IPS-15b (cell line): ENCODE data around the gene STRA8.
"Not testable (repeated sequence)": the region's sequence is repeated elsewhere in the genome, so short reads cannot be mapped to it uniquely, and the experiment has no call there.

Source experiments
- H3K27me3 ChIP-seq: one replicate; pipeline ENCODE4 v1.6.1; 2013; ENCODE audit warnings: low read length; ENCODE audit not compliant: control insufficient read depth, insufficient read depth
- H3K36me3 ChIP-seq: one replicate; pipeline ENCODE4 v1.6.1; 2013; ENCODE audit warnings: low read length; ENCODE audit not compliant: control insufficient read depth, insufficient read depth
- H3K4me1 ChIP-seq: one replicate; pipeline ENCODE4 v1.6.1; 2013; ENCODE audit warnings: mild to moderate bottlenecking, low read length; ENCODE audit not compliant: control insufficient read depth, insufficient read depth
- H3K4me3 ChIP-seq: one replicate; pipeline ENCODE4 v1.5.1; 2013; ENCODE audit warnings: low read depth, low read length
- H3K9ac ChIP-seq: one replicate; pipeline ENCODE4 v1.6.1; 2013; ENCODE audit warnings: low read depth, mild to moderate bottlenecking, low read length
- H3K9me3 ChIP-seq: one replicate; pipeline ENCODE4 v1.6.1; 2013; ENCODE audit warnings: mild to moderate bottlenecking, low read length; ENCODE audit not compliant: control insufficient read depth, insufficient read depth

STRA8 gene

DNA sequence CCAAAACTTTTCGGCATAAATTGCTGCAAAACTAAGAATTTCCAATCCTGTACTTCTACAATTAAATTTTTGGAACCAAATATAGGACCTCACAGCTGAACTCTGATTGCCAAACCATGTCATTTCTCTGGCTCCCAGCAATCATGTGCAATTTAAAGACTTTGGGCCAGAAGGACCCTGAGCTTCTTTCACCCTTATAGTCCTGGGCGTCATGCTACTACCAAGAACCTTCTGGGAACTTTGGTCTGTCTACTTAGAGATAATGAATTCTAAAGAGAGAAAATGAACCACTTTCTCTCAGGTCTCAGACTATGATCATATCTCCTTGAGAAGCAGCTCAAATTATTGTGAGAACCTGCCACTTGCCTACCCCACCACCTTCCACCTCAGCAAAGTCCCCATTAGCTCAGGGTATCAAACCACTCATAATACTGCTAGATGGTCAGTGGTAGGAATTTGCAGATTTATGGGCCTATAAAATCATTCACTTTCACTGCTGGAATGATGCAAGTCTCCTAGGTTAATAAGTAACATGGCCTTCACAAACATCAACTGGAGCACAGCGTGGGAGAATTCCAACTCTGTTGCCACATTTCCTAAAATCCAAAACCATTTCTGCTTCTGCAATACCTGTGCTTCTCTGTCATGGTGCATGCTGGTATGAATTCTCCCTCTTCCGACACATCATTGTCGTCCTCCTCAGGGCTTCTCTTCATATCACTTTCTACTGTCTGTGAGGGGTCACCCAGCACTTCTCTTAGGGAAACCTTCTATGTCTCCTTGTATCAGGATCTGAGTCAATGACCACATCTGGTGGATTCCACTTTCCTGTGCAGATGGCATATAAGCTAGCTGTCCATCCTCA is 15.8 kb upstream of the STRA8 start:
- Histone ChIP-seq H3K36me3 (no peaks in the 10 kb centered on the region), H3K4me1 (no peaks in the 10 kb centered on the region), H3K9me3 (no peaks in the 10 kb centered on the region), H3K9ac (no peak overlapping the region), H3K4me3 (no peak overlapping the region), H3K27me3 (no peaks in the 10 kb centered on the region)

DNA sequence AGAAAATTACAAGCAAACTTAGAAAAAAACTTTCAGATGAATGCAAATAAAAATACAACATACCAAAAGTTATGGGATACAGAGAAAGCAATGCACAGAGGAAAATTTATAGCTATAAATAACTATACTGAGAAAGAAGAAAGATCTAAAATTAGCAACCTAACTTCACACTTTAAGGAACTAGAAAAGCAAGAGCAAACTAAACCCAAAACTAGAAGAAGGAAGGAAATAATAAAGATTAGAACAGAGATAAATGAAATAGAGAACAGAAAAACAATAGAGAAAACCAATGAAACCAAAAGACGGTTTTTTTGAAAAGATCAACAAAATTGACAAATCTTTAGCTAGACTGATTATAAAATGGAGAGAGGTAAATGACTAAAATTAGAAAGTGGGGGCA is 9.6 kb upstream of the STRA8 start:
- Histone ChIP-seq H3K9ac (no peak overlapping the region), H3K36me3 (no peaks in the 10 kb centered on the region), H3K27me3 (no peaks in the 10 kb centered on the region), H3K4me3 (no peak overlapping the region), H3K9me3 (no peaks in the 10 kb centered on the region), H3K4me1 (no peaks in the 10 kb centered on the region)

DNA sequence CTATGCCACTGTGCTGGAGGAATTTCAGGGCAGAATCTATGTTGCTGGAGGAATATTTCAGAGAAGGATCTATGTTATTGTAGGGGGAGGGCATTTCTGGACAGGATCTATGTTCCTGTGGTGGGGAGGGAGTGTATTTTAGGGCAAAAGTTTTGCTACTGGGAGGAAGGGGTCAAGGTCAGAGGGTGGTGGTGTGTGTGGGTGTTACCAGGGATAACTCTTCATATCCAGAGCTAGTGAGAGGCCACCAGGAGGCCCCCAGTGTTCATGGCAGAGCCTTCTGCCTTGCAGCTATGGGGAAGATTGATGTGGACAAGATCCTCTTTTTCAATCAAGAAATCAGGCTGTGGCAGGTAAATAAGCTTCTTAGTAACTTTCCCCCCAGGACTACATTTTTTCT is 2.0 kb upstream of the STRA8 start:
- Histone ChIP-seq H3K9me3 (no peaks in the 10 kb centered on the region), H3K9ac (no peak overlapping the region), H3K36me3 (no peaks in the 10 kb centered on the region), H3K27me3 (no peaks in the 10 kb centered on the region), H3K4me1 (no peaks in the 10 kb centered on the region), H3K4me3 (no peak overlapping the region)

DNA sequence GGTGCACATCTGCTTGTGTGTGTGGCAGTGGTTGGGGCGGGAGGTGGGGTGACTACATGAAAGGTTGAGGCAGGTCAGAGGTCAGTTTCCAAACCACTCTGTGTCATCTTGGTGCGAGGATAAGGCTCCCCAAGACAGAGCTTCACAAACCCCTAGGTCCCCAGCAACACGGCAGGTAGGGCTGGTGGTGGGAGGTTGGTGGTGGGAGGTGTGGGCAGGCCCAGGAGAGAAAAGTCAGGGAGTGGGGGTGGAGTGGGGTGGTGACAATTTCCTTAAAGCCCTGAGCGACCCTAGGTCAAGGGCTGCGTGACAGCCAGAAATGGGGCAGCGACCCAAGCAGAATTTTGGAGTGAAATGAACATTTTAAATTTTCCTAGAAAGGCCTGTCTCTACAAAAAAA is 1.6 kb upstream of the STRA8 start:
- Histone ChIP-seq H3K4me1 (no peaks in the 10 kb centered on the region), H3K9me3 (no peaks in the 10 kb centered on the region), H3K9ac (no peak overlapping the region), H3K36me3 (no peaks in the 10 kb centered on the region), H3K4me3 (no peak overlapping the region), H3K27me3 (no peaks in the 10 kb centered on the region)

DNA sequence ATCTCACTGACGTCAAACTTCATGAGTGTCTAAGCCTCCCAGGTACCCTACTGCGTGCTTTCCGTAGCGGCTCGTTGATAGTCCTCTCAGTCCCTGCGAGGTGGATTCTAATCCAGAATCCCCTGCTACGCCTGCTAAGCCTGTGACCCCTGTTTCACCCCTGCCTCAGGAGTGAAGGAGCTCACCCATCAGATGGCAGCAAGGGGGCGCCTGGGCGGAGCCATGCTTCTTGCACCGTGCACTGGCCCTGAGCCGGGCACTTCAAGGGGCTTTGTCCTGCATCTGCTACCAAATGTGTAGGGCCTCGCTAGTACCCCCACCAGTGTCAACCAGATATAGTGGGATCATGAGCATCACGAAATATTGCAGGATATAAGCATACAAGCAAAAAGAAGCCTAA is 918 bp upstream of the STRA8 start:
- Histone ChIP-seq H3K4me3 (no peak overlapping the region), H3K4me1 (no peaks in the 10 kb centered on the region), H3K9me3 (no peaks in the 10 kb centered on the region), H3K36me3 (no peaks in the 10 kb centered on the region), H3K9ac (no peak overlapping the region), H3K27me3 (no peaks in the 10 kb centered on the region)

DNA sequence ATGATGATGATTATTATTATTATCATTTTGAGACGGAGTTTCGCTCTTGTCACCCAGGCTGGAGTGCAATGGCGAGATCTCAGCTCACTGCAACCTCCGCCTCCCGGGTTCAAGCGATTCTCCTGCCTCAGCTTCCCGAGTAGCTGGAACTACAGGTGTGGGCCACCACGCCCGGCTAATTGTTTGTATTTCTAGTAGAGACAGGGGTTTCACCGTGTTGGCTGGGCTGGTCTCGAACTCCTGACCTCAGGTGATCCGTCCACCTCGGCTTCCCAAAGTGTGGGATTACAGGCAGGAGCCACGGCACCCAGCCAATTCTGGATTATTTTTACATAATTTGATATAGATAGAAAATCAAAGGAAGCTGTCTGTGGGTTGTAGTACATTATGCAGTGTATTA is 457 bp downstream of the STRA8 start:
- H3K9me3 ChIP-seq, H3K4me1 ChIP-seq, H3K4me3 ChIP-seq, H3K36me3 ChIP-seq, H3K9ac ChIP-seq, H3K27me3 ChIP-seq: not testable (repeated sequence)

DNA sequence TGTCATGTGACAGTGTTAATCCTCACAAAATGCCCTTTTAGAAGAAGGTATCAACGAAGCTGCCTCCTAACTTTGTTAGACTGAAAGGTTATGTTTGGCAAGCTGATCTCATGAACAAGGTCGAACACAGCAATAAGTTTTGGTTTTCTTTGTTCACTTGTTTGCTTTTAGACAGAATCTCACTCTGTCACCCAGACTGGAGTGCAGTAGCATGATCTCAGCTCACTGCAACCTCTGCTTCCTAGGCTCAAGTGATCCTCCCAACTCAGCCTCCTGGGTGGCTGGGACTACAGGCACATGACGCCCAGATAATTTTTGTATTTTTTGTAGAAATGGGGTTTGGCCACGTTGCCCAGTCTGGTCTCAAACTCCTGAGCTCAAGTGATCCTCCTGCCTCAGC is 1.1 kb downstream of the STRA8 start:
- no peak overlapping the region for H3K9ac ChIP-seq
- peaks cover 3% of the 10 kb centered on the region for H3K4me1 ChIP-seq
- H3K9me3 ChIP-seq, result no peaks in the 10 kb centered on the region
- H3K4me3 ChIP-seq, result no peak overlapping the region
- no peaks in the 10 kb centered on the region for H3K36me3 ChIP-seq
- H3K27me3 ChIP-seq, result no peaks in the 10 kb centered on the region

DNA sequence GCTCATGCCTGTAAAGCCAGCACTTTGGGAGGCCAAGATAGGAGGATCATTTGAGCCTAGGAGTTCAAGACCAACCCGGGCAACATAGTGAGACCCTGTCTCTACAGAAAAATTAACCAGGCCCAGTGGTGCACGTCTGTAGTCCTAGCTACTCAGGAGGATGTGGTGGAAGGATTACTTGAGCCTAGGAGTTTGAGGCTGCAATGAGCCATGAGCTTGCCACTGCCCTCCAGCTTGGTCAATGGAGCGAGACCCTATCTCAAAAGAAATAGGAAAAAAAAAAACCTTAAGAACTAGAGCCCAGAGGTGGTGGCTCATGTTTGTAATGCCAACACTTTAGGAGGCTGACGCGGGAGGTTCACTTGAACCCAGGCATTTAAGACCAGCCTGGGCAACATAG is 2.2 kb downstream of the STRA8 start:
- no peak overlapping the region for H3K4me3 ChIP-seq
- H3K9me3 ChIP-seq, result no peaks in the 10 kb centered on the region
- H3K9ac ChIP-seq, result no peak overlapping the region
- no peaks in the 10 kb centered on the region for H3K36me3 ChIP-seq
- H3K27me3 ChIP-seq, result no peaks in the 10 kb centered on the region
- peaks cover 3% of the 10 kb centered on the region for H3K4me1 ChIP-seq

DNA sequence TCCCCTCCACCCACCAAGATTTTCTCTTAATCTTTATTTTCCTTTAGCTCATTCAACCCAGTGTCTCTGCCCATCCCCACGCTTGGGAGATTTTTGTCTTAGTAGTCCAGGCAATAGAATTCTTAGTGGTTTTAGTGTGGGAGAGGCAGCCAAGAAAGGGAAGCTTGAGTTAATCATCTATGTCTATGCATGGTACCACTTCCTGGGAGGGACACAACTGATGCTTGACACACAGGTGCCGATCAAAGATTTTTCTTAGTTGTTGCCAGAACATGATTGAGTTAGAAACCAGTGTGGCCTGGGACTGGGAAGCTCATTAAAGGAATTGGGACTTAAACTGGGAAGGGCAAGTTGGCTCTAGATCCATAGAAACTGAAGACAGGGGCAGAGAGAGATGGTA is 3.1 kb downstream of the STRA8 start:
- no peaks in the 10 kb centered on the region for H3K9me3 ChIP-seq
- no peaks in the 10 kb centered on the region for H3K36me3 ChIP-seq
- no peak overlapping the region for H3K4me3 ChIP-seq
- H3K4me1 ChIP-seq, result peaks cover 3% of the 10 kb centered on the region
- H3K9ac ChIP-seq, result no peak overlapping the region
- no peaks in the 10 kb centered on the region for H3K27me3 ChIP-seq

DNA sequence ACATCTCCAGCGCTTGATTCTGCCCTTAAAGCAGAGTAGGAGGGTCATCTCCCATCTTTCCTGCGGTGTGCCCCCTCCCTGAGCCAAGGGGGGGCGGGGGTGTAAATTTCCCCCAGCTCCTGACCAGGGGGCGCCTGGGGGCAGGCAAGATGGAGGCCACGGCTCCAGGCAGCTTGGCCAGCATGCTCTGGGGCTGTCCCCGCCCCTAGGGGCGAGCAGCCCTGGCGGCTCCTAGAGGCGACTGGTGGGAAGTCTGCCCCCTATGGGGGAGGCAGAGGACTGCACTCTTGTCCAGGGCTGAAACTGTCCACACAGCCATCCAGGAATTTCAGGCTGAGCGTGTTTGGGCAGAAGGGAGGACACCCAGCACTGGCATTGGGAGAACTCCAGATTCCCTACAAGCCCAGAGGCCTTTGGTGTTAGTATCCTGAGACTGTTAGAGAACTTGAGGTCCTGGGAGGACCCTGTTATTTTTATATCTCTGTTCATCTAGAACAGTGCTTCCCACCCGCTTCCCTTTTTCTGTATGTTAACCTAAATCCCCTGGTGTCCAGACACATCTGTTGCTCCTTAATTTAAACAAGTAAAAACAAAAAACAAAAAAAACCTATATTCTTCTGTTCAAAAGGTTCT is 4.6 kb downstream of the STRA8 start:
- no peak overlapping the region for H3K4me3 ChIP-seq
- no peaks in the 10 kb centered on the region for H3K27me3 ChIP-seq

DNA sequence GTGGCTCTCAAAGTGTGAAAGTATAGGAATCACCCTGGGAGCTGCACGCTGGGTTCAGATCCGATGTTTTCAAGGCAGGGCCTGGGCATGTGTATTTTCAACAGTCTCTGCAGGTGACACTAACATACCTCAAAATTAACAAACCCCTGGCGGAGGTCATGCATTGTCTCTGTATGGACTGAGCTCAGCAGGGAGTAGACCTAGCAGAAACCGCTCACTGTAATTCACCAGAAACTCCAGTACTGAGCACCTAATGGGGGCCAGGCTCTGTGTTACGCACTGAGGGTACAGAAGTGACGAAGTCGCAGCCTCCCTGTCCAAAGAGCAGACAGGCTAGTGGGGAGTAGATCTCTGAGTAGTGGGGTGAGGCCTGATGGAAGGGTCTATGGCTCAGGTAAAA is 5.6 kb downstream of the STRA8 start:
- H3K36me3 ChIP-seq, result no peaks in the 10 kb centered on the region
- H3K9ac ChIP-seq, result no peak overlapping the region
- H3K4me1 ChIP-seq, result peaks cover 3% of the 10 kb centered on the region
- no peaks in the 10 kb centered on the region for H3K27me3 ChIP-seq
- H3K9me3 ChIP-seq, result no peaks in the 10 kb centered on the region
- no peak overlapping the region for H3K4me3 ChIP-seq

More for the DNA sequence above, 4.6 kb downstream of the STRA8 start:
- no peak overlapping the region for H3K9ac ChIP-seq
- H3K9me3 ChIP-seq, result no peaks in the 10 kb centered on the region
- no peaks in the 10 kb centered on the region for H3K36me3 ChIP-seq
- peaks cover 3% of the 10 kb centered on the region for H3K4me1 ChIP-seq

DNA sequence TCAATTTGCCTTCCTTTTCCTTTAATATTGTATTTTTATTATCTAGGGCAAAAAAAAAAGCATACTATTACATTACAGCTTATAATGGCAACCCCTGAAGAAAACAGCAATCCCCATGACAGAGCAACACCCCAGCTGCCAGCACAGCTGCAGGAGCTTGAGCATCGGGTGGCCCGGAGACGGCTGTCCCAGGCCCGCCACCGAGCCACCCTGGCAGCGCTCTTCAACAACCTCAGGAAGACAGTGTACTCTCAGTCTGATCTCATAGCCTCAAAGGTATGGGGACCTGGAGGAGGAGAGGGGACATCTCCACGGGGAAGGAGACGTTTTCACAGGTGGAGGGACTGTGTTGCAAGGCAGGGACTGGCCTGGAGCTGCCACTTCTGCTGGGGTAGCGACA is 6.8 kb downstream of the STRA8 start:
- Histone ChIP-seq H3K36me3 (no peaks in the 10 kb centered on the region), H3K4me1 (peaks cover 3% of the 10 kb centered on the region), H3K9me3 (no peaks in the 10 kb centered on the region), H3K4me3 (no peak overlapping the region), H3K27me3 (no peaks in the 10 kb centered on the region), H3K9ac (no peak overlapping the region)
